ENCODE measurements around the gene P2RY2.
"Not testable (repeated sequence)": the region's sequence is repeated elsewhere in the genome, so short reads cannot be mapped to it uniquely, and the experiment has no call there.

The P2RY2 gene

DNA sequence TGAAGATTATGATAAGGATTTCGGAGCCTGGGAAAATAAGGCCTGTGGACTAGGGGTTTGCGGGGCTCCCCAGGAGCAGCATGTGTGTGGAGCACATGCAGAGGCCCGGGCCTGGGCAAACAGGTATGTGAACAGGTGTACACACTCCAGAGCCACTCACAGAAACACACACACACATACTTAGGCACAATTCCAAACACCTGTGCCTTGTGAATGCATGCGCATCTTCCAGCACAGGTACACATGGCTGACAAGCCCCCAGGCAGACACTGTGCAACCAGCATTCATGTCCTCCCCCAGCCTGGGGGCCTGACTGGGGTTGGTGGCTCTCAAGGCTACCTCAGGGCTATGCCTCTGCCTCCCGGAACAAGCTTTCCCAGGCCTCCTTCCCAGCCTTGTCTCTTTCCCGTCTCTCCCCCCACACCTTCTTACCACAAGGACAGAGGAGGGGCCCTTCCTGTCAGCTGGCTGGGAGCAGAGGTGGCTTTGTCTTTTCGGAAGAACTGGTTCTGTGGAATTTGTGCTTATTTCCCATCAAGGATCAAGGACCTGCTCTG is 51.5 kb downstream of the P2RY2 start:
- DNase-seq, result no peak

DNA sequence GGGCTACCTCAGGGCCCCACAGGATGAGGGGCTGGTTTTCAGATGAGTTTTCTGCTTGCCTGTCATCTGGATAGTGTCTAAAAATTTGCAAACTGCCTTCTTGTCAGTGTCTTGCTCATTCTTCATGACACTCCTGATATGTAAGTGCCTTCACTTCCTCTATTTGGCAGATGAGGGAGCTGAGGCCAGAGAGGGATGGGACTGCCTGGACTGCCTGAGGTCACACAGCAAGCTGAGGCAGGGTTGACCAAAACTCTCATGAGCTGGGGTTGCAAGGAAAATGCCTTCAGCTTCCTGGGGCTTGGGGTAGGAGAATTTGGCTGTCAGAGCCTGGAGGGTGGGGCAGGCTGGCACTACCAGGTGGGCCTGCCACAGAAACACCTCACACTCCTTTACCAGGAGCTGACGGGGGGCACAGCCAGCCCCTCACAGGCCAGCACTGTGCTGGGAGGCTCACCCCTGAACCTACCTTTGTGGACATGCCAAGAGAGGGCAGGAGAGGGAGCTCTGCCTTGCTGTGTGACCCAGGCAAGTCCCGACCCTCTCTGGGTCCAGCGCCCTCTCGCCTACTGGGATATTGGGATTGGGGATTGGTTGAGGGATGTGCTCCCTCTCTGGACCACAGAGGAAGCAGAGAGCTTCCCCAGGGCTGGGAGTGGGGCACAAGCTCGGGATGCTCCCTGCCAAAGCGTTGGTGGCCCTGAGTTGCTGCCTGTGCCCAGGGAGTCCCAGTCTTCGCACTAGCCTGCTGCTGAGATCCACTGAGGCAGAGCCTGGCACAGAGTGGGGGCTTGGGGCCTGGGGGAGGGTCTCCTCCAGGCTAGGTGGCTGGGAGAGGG is 52.2 kb downstream of the P2RY2 start:
- no peak for DNase-seq

DNA sequence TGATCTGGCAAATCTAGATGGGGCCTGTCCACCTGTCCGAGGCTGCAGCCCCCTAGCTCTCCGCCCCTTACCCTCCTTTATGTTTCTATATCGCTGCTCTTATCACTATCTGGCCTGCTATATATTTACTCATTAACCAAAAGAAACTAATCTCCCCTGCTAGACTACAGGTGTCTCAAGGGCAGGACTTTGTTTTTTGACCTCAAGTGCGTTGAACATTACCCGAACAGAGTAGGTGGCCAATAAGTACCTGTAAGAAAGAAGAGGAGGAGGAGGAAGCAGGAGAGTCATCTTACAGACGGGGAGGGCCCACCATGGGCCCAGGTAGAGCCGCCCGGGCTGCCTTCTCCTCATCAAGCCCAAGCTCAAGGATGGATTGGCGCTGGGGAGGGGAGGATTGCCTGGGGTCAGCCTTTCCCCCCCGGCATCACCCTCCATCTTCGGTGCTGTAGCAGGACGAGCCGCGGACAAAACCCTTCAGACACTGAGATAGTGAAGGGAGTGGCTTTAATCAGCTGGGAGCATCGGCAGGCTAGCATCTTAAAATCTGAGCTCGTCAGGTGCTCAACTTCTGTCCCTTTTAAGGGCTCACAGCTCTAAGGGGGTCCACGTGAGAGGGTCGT is 52.9 kb downstream of the P2RY2 start:
- DNase-seq, result no peak

- DNase-seq, result not testable (repeated sequence)
Measured at GRCh38 chr11:73271478-73271865, 53.4 kb downstream of the P2RY2 start.

DNA sequence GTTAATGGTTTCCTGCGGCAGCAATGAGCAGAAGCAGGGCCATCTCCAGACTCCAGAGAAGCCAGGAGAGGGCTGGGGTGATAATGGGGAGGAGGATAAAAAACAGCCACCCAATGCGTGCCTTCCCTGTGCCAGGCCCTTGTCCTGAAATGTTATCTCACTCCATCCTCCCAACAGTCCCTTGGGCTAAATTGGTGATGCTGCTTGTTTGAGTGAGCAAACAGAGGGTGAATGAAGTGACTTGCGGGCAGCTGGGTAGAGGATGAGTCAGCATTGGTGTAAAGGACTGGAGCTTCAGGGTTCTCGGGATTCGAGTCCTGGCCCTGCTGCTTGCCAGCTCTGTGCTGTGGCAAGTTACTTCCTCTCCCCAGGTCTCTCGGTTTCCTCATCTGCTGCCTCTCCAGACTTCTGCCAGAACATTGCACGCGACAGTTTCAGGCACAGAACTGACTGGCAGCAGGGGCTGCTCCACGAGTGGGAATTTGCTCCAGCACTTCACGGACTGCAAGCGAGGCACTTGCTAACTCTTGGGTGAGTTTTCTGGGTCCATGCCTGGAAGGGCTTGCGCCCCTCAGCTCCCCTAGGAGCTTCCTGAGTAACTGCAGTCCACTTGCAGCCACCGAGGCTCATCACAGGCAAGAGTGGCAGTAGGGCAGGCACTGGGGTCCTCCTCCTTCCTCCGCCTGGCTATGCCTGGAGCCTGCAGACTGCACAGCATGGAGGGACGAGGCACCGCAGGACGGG is 54.0 kb downstream of the P2RY2 start, which contains the start of gene P2RY6:
Gene P2RY6 (plus strand): TSS at position 403 of the 744 bp plus-strand sequence. CDS start 24,181 bp downstream, outside the sequence.
- peak; percentile 42 for DNase-seq

DNA sequence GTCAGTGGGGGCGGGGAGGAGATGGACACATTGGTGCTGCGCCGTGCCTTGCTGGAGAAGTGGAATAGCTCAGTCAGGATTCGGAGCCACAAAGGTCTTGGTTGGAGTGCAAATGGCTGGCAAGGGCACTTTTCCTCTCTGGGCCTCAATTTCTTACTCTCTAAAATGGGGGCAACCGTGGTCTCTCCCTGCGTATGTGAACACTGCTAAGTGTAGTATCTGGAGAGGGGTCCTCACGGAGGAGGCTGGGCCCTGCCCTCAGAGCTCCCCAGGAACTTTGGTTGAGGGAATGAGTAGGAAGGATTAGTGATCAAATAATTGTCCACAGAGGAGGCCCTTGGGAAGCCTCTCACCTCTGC is 54.6 kb downstream of the P2RY2 start:
- no peak for DNase-seq

DNA sequence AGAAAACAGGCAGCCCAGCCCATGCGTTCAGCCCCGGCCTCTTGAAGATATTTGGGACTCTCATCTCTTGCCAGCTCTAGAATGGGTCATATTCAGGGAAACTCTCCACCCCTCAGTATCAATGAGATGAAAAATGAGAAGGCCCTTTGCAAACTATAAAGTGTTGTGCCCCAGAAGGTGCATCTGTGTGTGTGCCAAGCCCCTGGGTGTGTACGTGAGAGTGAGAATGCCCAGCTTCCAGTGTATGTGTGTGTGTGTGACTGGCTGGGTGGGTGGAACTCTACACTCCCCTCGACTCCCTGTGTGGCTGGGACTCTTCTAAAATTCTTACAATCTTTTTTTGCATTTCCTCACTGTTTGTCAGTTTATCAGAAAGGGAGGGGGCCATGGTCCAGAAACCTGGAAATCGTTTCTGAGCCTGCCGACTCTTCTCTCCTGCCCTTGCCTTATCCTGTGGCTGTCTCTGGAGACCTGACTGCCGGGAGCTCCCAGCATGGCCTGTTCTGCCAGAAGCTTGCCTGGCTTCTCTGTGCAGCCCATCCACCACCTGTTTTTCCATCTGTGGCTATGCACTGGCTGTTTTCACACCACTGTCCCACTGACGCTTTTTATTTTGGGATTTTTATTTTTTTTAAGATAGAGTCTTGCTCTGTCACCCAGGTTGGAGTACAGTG is 55.3 kb downstream of the P2RY2 start:
- no peak for DNase-seq

DNA sequence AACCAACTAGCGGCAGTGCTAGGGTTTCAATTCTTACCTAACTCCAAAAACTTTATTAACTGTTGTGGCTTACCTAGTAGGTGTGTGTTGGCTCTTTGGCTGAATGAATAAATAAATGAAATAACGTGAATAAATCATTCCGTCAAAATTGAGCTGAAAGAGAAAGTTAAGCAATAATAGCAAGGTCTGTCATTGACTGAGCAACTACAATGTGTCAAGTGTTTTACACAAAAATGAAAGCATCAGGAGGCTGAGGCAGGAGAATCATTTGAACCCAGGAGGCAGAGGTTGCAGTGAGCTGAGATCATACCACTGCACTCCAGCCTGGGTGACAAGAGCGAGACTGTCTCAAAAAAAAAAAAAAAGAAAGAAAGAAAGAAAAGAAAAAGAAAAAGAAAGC is 56.1 kb downstream of the P2RY2 start:
- DNase-seq, result not testable (repeated sequence)

DNA sequence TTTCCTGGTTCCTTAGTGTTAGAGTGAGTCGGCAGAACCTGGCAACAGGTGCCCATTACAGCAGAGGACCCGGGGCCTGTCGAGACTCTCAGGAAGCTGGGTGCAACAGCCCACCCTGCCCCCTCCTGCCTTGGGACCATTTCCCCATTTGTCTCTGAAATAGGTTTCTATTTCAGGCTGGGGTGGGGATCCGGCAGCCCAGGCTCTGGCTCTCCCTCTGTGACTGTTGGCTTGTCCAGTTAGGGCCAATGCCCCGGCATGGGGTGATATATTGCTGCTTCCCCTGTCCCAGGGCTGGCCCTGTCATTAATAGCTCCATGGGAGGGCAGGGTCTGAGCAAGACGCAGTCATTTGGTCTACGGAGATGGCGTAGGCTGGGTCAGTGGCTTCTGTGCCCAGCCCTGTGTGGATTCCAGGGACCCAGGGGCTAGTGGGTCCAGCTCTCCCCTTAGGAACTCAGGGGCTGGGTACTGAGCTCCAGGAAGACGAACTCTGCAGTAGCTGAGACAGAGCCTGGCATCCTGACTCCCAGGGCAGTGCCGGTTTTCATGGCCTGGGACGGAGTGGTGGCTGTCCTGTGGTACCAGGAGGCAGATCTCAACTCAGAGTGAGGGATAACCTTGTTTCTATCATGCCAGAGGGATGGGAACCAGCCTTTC is 56.8 kb downstream of the P2RY2 start:
- DNase-seq, result no peak

DNA sequence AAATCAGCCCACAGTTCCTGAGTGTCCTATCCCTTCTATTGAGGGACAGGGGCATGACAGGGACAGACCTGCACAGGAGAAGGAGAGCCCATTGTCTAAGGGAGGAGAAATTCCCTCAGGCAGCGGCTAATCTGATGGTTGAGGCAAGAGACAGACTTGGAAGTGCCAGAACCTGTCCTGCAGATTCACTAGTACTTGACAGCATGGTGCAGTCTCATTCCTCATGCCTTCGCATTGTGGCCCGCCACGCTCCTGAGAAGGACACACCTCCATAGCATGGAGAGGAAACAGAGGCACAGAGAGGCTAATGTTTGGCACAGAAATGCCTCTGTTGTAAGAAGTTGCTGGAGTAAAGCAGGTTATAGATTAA is 57.3 kb downstream of the P2RY2 start:
- DNase-seq, result no peak

GRCh38 chr11:73277467-73277866 is 59.4 kb downstream of the P2RY2 start:
- DNase-seq, result no peak

- no peak for DNase-seq
Measured at GRCh38 chr11:73280626-73281025, 62.5 kb downstream of the P2RY2 start.

GRCh38 chr11:73281201-73281741 is 63.2 kb downstream of the P2RY2 start:
- DNase-seq, result no peak

DNA sequence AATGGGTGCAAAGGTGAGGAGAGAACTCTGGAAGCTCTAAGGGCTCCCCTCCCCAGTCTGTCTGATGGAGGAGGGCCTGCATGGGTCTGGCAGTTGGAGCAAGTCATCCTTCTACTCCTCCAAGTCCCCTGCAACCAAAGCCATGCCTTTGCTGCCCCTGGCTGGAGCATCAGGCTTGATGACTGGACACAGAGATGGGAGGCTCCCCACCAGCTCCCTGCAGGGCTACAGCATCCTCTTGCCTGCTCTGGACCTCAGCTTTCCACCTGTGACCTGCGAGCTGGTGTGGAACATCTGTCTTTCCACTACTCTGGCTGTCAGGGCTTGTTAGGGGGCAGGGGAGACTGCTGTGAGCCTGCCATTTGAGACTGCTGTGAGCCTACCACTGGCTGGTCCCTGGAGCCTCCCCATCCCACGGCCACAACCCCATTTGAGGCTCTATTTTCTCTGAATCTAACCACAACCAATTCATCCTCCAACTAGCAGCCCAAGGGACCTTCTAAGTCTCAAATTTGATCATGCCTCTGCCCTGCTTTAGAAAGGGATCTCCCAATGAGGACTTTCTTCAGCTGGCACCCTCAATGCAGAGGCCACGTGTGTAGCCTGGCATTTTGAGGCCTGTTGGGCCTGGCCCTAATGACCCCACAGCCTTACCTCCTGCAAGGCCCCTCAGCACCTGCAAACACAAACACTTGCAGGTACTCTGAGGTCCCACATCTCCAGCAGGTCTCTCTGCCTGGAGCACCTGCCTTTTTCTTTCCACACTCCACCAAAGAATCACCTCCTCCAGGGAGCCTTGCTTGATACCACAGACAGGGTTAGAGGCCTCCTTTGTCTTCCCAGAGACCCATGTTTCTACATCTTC is 63.9 kb downstream of the P2RY2 start:
- no peak for DNase-seq

GRCh38 chr11:73283276-73284000 is 65.4 kb downstream of the P2RY2 start:
- no peak for DNase-seq

DNA sequence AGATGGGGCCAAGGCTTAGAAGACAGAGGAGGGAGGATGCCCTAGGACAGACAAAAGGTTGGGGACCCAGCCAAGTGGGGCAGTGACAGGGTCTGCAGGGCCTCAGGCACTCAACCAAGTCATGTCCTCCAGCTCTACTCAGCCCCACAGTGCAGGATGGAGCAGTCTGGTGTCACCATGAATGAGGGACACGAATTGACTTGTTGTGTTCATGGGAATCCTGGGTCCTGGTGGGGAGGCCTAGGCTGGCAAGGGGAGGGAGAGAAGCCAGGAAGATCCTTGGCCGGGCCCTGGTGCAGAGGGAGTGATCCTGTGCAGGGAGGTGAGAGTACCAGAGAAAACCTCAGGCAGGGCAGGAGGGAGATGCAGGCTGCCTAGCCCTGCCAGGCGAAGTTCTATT is 66.0 kb downstream of the P2RY2 start:
- no peak for DNase-seq

GRCh38 chr11:73285721-73286120 is 67.6 kb downstream of the P2RY2 start:
- DNase-seq, result no peak

All from fibroblast of skin of scalp (primary cell).